H1 (cell line): ENCODE results near the gene SAG. TPM values are rescaled to one million over a fixed set of nuclear protein-coding genes. Genes with fewer than 3 reads are reported as not detected.
A peak's percentile ranks its signal among the peaks of the same experiment; 100 is the strongest.

Experiments used
- CTCF ChIA-PET: fragments of 300-600 bp; sonication (Branson Sonifier 250); formaldehyde crosslinking; loops from one replicate; lab custom pipeline; 2021; ENCODE audit not compliant: partially characterized antibody; lab: Charles Lee
- POLR2A ChIA-PET: fragments of 300-600 bp; sonication (Branson Sonifier 250); formaldehyde crosslinking; loops from one replicate; lab custom pipeline; 2021; ENCODE audit warnings: inconsistent platforms; ENCODE audit not compliant: partially characterized antibody; lab: Charles Lee
- DNase-seq, 2 experiments: peaks; one replicate each; pipeline versions ENCODE4 v3.0.0 to v3.0.0-alpha.2; 2010 to 2022; ENCODE audit warnings: low spot score in 2 of 2, low read depth in 1 of 2, mixed read lengths in 1 of 2
- FAIRE-seq: peaks from 2 replicates; lab custom pipeline; 2011; peaks lifted over from hg19 to GRCh38; lab: Jason Lieb, UNC
- H2AFZ ChIP-seq: 2 replicates; pipeline ENCODE4 v1.8.1; 2012; ENCODE audit warnings: low read length, inconsistent platforms
- H2AK5ac ChIP-seq: 2 replicates; pipeline ENCODE4 v1.6.1; 2013; ENCODE audit warnings: low read depth, low read length
- H2BK120ac ChIP-seq: replicated peaks from 2 replicates; pipeline ENCODE3; 2013; ENCODE audit warnings: low read depth, low read length, inconsistent platforms
- H2BK12ac ChIP-seq: 2 replicates; pipeline ENCODE4 v1.6.1; 2013; ENCODE audit warnings: low read depth, low read length
- H2BK15ac ChIP-seq: 2 replicates; pipeline ENCODE4 v1.6.1; 2013; ENCODE audit warnings: low read length
- H2BK20ac ChIP-seq: 2 replicates; pipeline ENCODE4 v1.6.1; 2013; ENCODE audit warnings: low read length
- H2BK5ac ChIP-seq: 2 replicates; pipeline ENCODE4 v1.6.1; 2013; ENCODE audit warnings: low read depth, low read length
- H3K14ac ChIP-seq: 2 replicates; pipeline ENCODE4 v1.6.1; 2013; ENCODE audit warnings: inconsistent platforms; ENCODE audit not compliant: insufficient read length
- H3K18ac ChIP-seq: 2 replicates; pipeline ENCODE4 v1.6.1; 2013; ENCODE audit warnings: low read length; ENCODE audit errors: extremely low read depth
- H3K23ac ChIP-seq: 2 replicates; pipeline ENCODE4 v1.6.1; 2013; ENCODE audit warnings: inconsistent platforms; ENCODE audit not compliant: insufficient read length
- H3K23me2 ChIP-seq: 2 replicates; pipeline ENCODE4 v1.6.1; 2013; ENCODE audit warnings: low read depth, low read length
- H3K27ac ChIP-seq: 2 replicates; pipeline ENCODE4 v1.6.1; 2011; ENCODE audit warnings: low read depth, low read length, inconsistent platforms
- H3K27me3 ChIP-seq, 4 experiments: replicated peaks in 1 of 4; 1 replicate in 1 of 4; 2 replicates in 3 of 4; pipeline versions ENCODE4 v1.6.1 to v1.8.1; 2011 to 2013; ENCODE audit warnings: low read length in 3 of 4, mild to moderate bottlenecking in 3 of 4, inconsistent platforms in 2 of 4, mixed read lengths in 2 of 4, moderate library complexity in 1 of 4; ENCODE audit not compliant: control insufficient read depth in 3 of 4, insufficient read depth in 3 of 4; ENCODE audit errors: extremely low read depth in 1 of 4
- H3K36me3 ChIP-seq, 4 experiments: 2 replicates each; pipeline versions ENCODE4 v1.6.1 to v1.8.1; 2011 to 2013; ENCODE audit warnings: mild to moderate bottlenecking in 4 of 4, low read length in 3 of 4, moderate library complexity in 2 of 4, control low read depth in 1 of 4, inconsistent platforms in 1 of 4; ENCODE audit not compliant: insufficient read depth in 4 of 4, control insufficient read depth in 2 of 4
- H3K4ac ChIP-seq: replicated peaks from 2 replicates; pipeline ENCODE3; 2013; ENCODE audit warnings: low read length, low read depth, mixed read lengths, inconsistent platforms; ENCODE audit not compliant: insufficient read length
- H3K4me1 ChIP-seq, 4 experiments: replicated peaks in 1 of 4; 1 replicate in 1 of 4; 2 replicates in 3 of 4; pipeline versions ENCODE4 v1.6.1 to v1.8.1; 2011 to 2013; ENCODE audit warnings: low read length in 3 of 4, inconsistent platforms in 2 of 4, mixed read lengths in 1 of 4; ENCODE audit not compliant: insufficient read depth in 4 of 4, control insufficient read depth in 3 of 4
- H3K4me2 ChIP-seq, 2 experiments: 2 replicates each; pipeline versions ENCODE4 v1.6.1 to v1.8.1; 2011 to 2013; ENCODE audit warnings: low read depth in 2 of 2, low read length in 2 of 2, control low read depth in 1 of 2, inconsistent platforms in 1 of 2, mild to moderate bottlenecking in 1 of 2; ENCODE audit not compliant: insufficient read depth in 1 of 2
- H3K4me3 ChIP-seq, 4 experiments: fragments of 200-600, 300-600 bp in 1 of 4; sonication (generic), shearing (Covaris generic), sonication (Bioruptor Twin) in 1 of 4; 2 replicates each; pipeline versions ENCODE4 v1.5.1 to v1.8.1; 2011 to 2016; ENCODE audit warnings: low read length in 4 of 4, low read depth in 3 of 4, control low read depth in 2 of 4, inconsistent platforms in 2 of 4, mild to moderate bottlenecking in 2 of 4, mixed read lengths in 1 of 4, moderate library complexity in 1 of 4; ENCODE audit not compliant: insufficient read depth in 2 of 4; ENCODE audit errors: extremely low read depth in 1 of 4
- H3K56ac ChIP-seq: replicated peaks from 2 replicates; pipeline ENCODE3; 2013; ENCODE audit warnings: low read depth, mild to moderate bottlenecking, mixed read lengths, low read length, inconsistent platforms; ENCODE audit not compliant: insufficient read length
- H3K79me1 ChIP-seq: 2 replicates; pipeline ENCODE4 v1.6.1; 2013; ENCODE audit warnings: low read depth, low read length, control low read depth
- H3K79me2 ChIP-seq, 2 experiments: 2 replicates each; pipeline versions ENCODE4 v1.6.1 to v1.8.1; 2012 to 2013; ENCODE audit warnings: low read length in 2 of 2, mild to moderate bottlenecking in 2 of 2, inconsistent platforms in 1 of 2; ENCODE audit not compliant: insufficient read depth in 2 of 2, control insufficient read depth in 1 of 2
- H3K9ac ChIP-seq, 4 experiments: replicated peaks in 1 of 4; 1 replicate in 1 of 4; 2 replicates in 3 of 4; pipeline versions ENCODE4 v1.6.1 to v1.8.1; 2011 to 2013; ENCODE audit warnings: low read depth in 3 of 4, low read length in 3 of 4, control low read depth in 2 of 4, mild to moderate bottlenecking in 2 of 4, moderate library complexity in 2 of 4, inconsistent platforms in 1 of 4; ENCODE audit errors: extremely low read depth in 1 of 4
- H3K9me3 ChIP-seq, 2 experiments: 2 replicates each; pipeline versions ENCODE4 v1.6.1 to v1.8.1; 2012 to 2013; ENCODE audit warnings: mild to moderate bottlenecking in 2 of 2, moderate library complexity in 2 of 2, control low read depth in 1 of 2, inconsistent platforms in 1 of 2, low read depth in 1 of 2, low read length in 1 of 2, mixed read lengths in 1 of 2; ENCODE audit not compliant: insufficient read depth in 2 of 2
- H4K20me1 ChIP-seq, 2 experiments: replicated peaks in 1 of 2; 2 replicates each; pipeline versions ENCODE3 to v1.8.1; 2011 to 2013; ENCODE audit warnings: inconsistent platforms in 2 of 2, low read length in 2 of 2, mild to moderate bottlenecking in 1 of 2; ENCODE audit not compliant: insufficient read depth in 2 of 2, control insufficient read depth in 1 of 2
- H4K5ac ChIP-seq: 2 replicates; pipeline ENCODE4 v1.6.1; 2013; ENCODE audit warnings: low read length, low read depth, mixed read lengths, inconsistent platforms; ENCODE audit not compliant: insufficient read length
- H4K8ac ChIP-seq: 2 replicates; pipeline ENCODE4 v1.8.0; 2013; ENCODE audit warnings: mild to moderate bottlenecking, moderate library complexity, low read length, inconsistent platforms; ENCODE audit not compliant: insufficient read depth; ENCODE audit errors: extremely low read depth
- H4K91ac ChIP-seq: replicated peaks from 2 replicates; pipeline ENCODE3; 2013; ENCODE audit warnings: low read length, mixed read lengths, inconsistent platforms; ENCODE audit not compliant: insufficient read length
- ATF3 ChIP-seq: IDR thresholded peaks from 2 replicates; pipeline ENCODE4 v1.6.1; 2011; ENCODE audit warnings: low read depth, mild to moderate bottlenecking, low read length; ENCODE audit not compliant: insufficient read depth
- CBX5 ChIP-seq: fragments of 300-800, 300-1000 bp; sonication (generic); IDR thresholded peaks from 2 replicates; pipeline ENCODE4 v1.7.1; 2016; ENCODE audit warnings: antibody characterized with exemption, low read length, low read depth
- EZH2 ChIP-seq: fragments of 200-600 bp; sonication (generic); IDR thresholded peaks from 2 replicates; pipeline ENCODE4 v1.7.1; 2012; ENCODE audit warnings: low read depth, mild to moderate bottlenecking, moderate library complexity, low read length, inconsistent platforms; ENCODE audit not compliant: severe bottlenecking
- HDAC2 ChIP-seq, 2 experiments: fragments of 300-600 bp in 1 of 2; sonication (generic) in 1 of 2; IDR thresholded peaks; 2 replicates each; pipeline ENCODE4 v1.6.1; 2011 to 2012; ENCODE audit warnings: low read depth in 2 of 2, low read length in 2 of 2, mild to moderate bottlenecking in 2 of 2, moderate library complexity in 2 of 2, borderline replicate concordance in 1 of 2, inconsistent platforms in 1 of 2
- KDM1A ChIP-seq: fragments of 200-600, 300-600 bp; sonication (generic); IDR thresholded peaks from 2 replicates; pipeline ENCODE4 v1.7.1; 2016; ENCODE audit warnings: mild to moderate bottlenecking, low read length, borderline replicate concordance
- POLR2AphosphoS5 ChIP-seq: IDR thresholded peaks from 2 replicates; pipeline ENCODE4 v1.6.1; 2011; ENCODE audit warnings: low read depth, low read length
- SIX5 ChIP-seq: IDR thresholded peaks from 2 replicates; pipeline ENCODE4 v1.6.1; 2011; ENCODE audit warnings: mild to moderate bottlenecking, low read depth, low read length
- ZNF274 ChIP-seq: IDR thresholded peaks from 2 replicates; pipeline ENCODE4 v1.7.0; 2012; ENCODE audit warnings: low read length, borderline replicate concordance; ENCODE audit errors: extremely low read depth
- WGBS, 2 experiments: shearing (Covaris generic) in 1 of 2; methylation state at CpG; one replicate each; pipeline versions ENCODE4 v1.1.6 to v1.1.7; 2013 to 2015; ENCODE audit warnings: low lambda C conversion rate in 2 of 2, mixed read lengths in 2 of 2, inconsistent platforms in 1 of 2, low coverage in 1 of 2, missing lambda C conversion rate in 1 of 2; ENCODE audit not compliant: insufficient replicate concordance in 2 of 2, insufficient coverage in 1 of 2, insufficient read length in 1 of 2; ENCODE audit errors: extremely low coverage in 1 of 2, missing lambda C conversion rate in 1 of 2; 5-methylcytosine and 5-hydroxymethylcytosine counted together
- polyA plus RNA-seq, 7 experiments: library from polyadenylated mRNA; depleted of rRNA in 3 of 7; stranded (reverse) in 5 of 7; unstranded in 2 of 7; fragments of >200 nt in 5 of 7; fragments of 200-250 nt in 2 of 7; gene quantifications; 1 replicate in 5 of 7; 2 replicates in 1 of 7; 4 replicates in 1 of 7; pipeline versions ENCODE4 v1.2.1 to v1.2.3, GENCODE V29; 2011 to 2013; ENCODE audit warnings: missing spikeins in 2 of 7, mixed read lengths in 2 of 7
- total RNA-seq: library from RNA; stranded (reverse); fragmentation: NEBNext Ultra II Directional; extraction: Animal tissue kit (Norgen Biotek cat#: 25700); gene quantifications from 2 replicates; pipeline ENCODE4 v1.2.1, GENCODE V29; 2021

Gene SAG
- total and polyA plus RNA-seq, 2 of the 8 experiments (the other 6 are each of a cell fraction or from before 2014, with no cell fraction given), result not detected

DNA sequence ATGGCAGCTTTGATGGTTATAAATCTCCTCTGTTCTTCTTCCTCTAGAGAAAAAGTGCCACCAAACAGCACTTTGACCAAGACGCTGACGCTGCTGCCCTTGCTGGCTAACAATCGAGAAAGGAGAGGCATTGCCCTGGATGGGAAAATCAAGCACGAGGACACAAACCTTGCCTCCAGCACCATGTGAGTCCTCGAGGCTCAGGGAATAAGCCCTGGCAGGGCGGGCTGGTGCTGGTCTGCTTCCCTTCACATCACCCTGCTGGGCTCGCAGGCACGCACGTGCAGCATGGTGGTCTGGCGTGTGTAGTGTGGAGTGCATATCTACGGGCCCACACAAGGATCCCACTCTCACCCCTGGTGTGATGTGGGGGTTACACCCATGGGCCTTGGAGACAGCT is 27.3 kb downstream of the SAG start:
- Histone ChIP-seq H3K27me3 (peaks cover 0 to 46% (median 23%) of the 10 kb centered on the region in 4 experiments; a peak in 5 of 7 replicates), H3K4me2 (no peak overlapping the region), H4K5ac (no peak overlapping the region), H3K79me1 (no peaks in the 10 kb centered on the region), H3K27ac (no peak overlapping the region), H3K4ac (no peak overlapping the region), H3K4me3 (no peak overlapping the region), H2AFZ (no peak overlapping the region), H3K9ac (no peak overlapping the region), H3K9me3 (no peaks in the 10 kb centered on the region), H4K91ac (peak overlapping the region; percentile 30), H3K14ac (no peak overlapping the region), H3K56ac (no peak overlapping the region), H2BK15ac (no peak overlapping the region), H3K23me2 (no peaks in the 10 kb centered on the region), H2BK120ac (no peak overlapping the region), H3K4me1 (peaks cover 0 to 4% (median 2%) of the 10 kb centered on the region in 4 experiments; a peak in 1 of 7 replicates), H4K20me1 (no peaks in the 10 kb centered on the region), H3K79me2 (no peaks in the 10 kb centered on the region), H3K18ac (no peak overlapping the region), H3K36me3 (no peaks in the 10 kb centered on the region), H2BK12ac (no peak overlapping the region), H2BK5ac (no peak overlapping the region; the same call in 1 of the 2 replicates), H3K23ac (no peak overlapping the region), H2AK5ac (0 out of 2 replicates have a peak overlapping the region, but pooled peaks have one; percentile 13), H4K8ac (no peak overlapping the region), H2BK20ac (no peak overlapping the region)
- POLR2A ChIA-PET, result no interaction called here
- WGBS, 2 experiments, result 95% methylated on average over 11 of the region's 11 CpGs; no CpG with 5 or more reads in 1 of the 2 experiments
- TF ChIP-seq ZNF274, result no peak
- TF ChIP-seq CBX5, result no peak
- TF ChIP-seq KDM1A, result no peak
- TF ChIP-seq SIX5, result no peak
- TF ChIP-seq HDAC2 (IDR thresholded peaks at IDR 0.05; ENCODE audit: borderline replicate concordance in 1 of 2, low read depth in 2 of 2, low read length in 2 of 2), result no peak
- TF ChIP-seq EZH2, result no peak
- no peak for TF ChIP-seq ATF3
- TF ChIP-seq POLR2AphosphoS5, result no peak
- FAIRE-seq (no peak), DNase-seq (no peak)
- CTCF ChIA-PET, result no interaction called here
